ENCODE results near the gene SLC25A24. TPM values are rescaled to one million over a fixed set of nuclear protein-coding genes. Genes with fewer than 3 reads are reported as not detected.
"Not testable (repeated sequence)": the region's sequence is repeated elsewhere in the genome, so short reads cannot be mapped to it uniquely, and the experiment has no call there.

The SLC25A24 gene
- total RNA-seq, 2 donors from 2014 or later: 5.4 to 18.5 TPM

DNA sequence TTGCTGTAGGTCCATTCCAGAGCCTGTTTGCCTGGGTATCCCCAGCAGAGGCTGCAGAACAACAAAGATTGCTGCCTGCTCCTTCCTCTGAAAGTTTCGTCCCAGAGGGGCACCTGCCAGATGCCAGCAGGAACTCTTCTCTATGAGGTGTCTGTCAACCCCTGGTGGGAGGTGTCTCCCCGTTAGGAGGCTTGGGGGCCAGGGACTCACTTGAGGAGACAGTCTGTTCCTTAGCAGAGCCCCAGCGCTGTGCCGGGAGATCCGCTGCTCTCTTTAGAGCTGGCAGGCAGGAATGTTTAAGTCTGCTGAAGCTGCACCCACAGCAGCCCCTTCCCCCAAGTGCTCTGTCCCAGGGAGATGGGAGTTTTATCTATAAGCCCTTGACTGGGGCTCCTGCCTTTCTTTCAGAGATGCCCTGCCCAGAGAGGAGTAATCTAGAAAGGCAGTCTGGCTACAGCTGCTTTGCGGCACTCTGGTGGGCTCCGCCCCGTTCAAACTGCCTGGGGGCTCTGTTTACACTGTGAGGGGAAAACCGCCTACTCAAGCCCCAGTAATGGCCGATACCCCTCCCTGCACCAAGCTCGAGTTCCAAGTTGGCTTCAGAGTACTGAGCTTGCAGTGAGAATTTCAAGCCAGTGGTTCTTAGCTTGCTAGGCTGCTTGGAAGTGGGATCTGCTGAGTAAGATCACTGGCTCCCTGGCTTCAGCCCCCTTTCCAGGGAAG lies 8.7 kb upstream of the SLC25A24 start:
- no peak for ATAC-seq

DNA sequence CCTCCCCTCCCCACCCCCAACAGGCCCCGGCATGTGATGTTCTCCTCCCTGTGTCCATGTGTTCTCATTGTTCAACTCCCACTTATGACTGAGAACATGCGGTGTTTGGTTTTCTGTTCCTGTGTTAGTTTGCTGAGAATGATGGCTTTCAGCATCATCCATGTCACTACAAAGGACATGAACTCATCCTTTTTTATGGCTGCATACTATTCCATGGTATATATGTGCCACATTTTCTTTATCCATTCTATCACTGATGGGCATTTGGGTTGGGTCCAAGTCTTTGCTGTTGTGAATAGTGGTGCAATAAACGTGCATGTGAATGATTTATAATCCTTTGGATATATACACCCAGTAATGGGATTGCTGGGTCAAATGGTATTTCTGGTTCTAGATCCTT lies 3.4 kb upstream of the SLC25A24 start:
- not testable (repeated sequence) for H3K27ac Mint-ChIP-seq; H3K9me3 Mint-ChIP-seq; DNase-seq (ENCODE audit: low spot score in 2 of 2); ATAC-seq
- H3K36me3 Mint-ChIP-seq: peaks cover 0 to 11% of the 10 kb centered on the region in 2 donors

More for the DNA sequence above, 8.7 kb upstream of the SLC25A24 start:
- peaks cover 0 to 6% of the 10 kb centered on the region in 2 donors for H3K9me3 Mint-ChIP-seq
- H3K27ac Mint-ChIP-seq: no peak overlapping the region
- no peak for DNase-seq (ENCODE audit: low spot score in 2 of 2)
- no peaks in the 10 kb centered on the region for H3K36me3 Mint-ChIP-seq

DNA sequence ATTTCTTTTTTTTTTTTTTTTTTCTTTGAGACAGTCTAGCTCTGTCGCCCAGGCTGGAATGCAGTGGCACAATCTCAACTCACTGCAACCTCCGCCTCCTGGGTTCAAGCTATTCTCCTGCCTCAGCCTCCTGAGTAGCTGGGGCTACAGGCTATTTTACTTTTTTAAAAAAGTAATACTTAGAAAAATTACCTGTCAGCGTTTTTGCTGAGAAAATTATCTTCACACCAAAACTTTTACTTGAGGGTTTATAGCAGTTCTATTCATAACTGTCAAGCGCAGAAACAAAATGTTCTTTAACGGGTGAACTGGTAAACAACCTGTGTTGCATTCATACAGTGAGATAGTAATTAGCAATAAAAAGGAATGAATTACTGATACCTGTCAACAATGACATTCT lies 1.5 kb upstream of the SLC25A24 start:
- DNase-seq (ENCODE audit: low spot score in 2 of 2) (no peak), ATAC-seq (no peak)
- Mint-ChIP-seq H3K27ac (no peak overlapping the region), H3K36me3 (peaks cover 0 to 11% of the 10 kb centered on the region in 2 donors), H3K9me3 (peaks cover 0 to 6% of the 10 kb centered on the region in 2 donors)

DNA sequence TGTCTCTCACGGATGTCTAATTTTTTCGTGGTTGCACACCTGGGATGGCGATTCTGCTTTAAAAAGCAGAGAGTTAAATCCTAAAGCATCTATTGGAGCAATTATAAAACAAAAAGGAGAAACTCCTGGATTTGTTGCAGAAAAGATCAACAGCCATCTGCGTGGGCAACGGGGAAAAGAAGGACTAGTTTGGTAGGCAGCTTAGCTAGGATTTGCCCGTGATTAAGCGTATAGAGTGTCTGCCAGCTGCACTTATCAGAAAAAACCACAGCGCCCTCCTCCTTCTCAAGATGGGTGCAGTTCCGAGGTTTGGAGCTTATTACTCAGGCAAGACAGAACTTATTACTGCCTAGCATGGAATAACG lies 526 bp upstream of the SLC25A24 start:
- DNase-seq (ENCODE audit: low spot score in 2 of 2) (peak in 1 of 2 donors; percentile 27), ATAC-seq (peak; percentile 44 to 65)
- Mint-ChIP-seq H3K36me3 (peaks cover 0 to 11% of the 10 kb centered on the region in 2 donors), H3K9me3 (peaks cover 0 to 6% of the 10 kb centered on the region in 2 donors), H3K27ac (peak overlapping the region; percentile 56 to 84)

DNA sequence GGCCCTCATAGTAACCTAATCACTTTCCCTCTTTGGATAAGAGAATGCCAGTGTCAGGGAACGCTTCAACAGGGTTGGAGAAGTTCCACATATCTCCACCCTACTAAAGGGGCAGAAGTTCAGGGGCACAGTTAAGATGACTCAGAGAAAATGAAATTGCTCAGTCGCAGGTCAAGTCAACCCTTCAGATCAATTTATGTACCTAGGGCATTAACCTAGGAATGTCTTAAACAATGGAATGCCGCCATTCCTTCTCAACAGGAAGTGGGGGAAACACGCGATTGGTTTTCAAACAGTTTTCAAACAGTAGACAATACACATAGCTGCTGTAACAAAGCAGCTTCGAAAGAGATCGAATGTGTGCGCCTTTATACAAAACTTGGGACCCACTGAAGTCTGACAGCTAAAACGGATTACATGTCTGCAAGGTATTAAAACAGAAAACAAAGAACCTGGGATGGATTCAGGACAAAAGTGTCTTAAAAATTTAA lies 897 bp downstream of the SLC25A24 start:
- Mint-ChIP-seq H3K9me3 (peaks cover 4 to 9% of the 10 kb centered on the region in 2 donors), H3K36me3 (peaks cover 11 to 17% of the 10 kb centered on the region in 2 donors), H3K27ac (peak overlapping the region in 1 of 2 donors; percentile 84)
- no peak for ATAC-seq
- DNase-seq (ENCODE audit: low spot score in 2 of 2): no peak

DNA sequence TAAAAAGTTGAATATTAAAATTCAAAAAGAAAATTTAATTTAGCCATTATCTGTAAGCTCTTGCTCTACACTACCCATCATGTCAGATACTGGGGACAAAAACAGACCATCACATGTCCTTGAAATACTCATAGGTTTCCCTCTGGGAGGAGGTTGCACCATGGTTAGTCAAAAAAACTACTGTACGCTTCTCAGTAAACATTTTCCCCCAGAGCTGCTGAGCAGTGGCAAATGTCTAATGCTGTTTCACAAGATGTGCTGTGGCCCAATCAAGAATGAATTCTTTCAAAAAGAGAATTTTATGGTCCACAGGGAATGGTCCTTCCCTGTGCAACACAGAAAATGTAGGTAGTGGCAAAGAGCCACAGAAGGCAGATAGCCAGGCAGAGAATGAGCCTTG lies 6.1 kb downstream of the SLC25A24 start:
- ATAC-seq (no peak), DNase-seq (ENCODE audit: low spot score in 2 of 2) (no peak)
- peaks cover 8 to 10% of the 10 kb centered on the region in 2 donors for H3K9me3 Mint-ChIP-seq
- H3K36me3 Mint-ChIP-seq: peaks cover 14 to 20% of the 10 kb centered on the region in 2 donors
- no peak overlapping the region for H3K27ac Mint-ChIP-seq

DNA sequence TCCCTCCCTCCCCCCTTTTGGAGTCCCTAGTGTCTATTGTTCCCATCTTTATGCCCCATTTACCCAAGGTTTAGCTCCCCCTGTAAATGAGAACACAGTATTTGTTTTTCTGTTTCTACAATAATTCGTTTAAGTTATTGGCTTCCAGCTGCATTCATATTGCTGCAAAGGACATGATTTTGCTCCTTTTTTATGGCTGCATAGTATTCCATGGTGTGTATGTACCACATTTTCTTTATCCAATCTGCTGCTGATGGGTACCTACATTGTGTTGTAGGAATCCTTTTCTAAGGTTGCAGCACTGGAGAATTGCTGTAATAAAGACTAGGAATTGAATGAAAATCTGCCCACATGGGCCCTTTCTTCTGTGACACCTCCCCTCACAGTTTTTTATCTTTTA lies 6.8 kb downstream of the SLC25A24 start:
- Mint-ChIP-seq H3K9me3 (peaks cover 8 to 10% of the 10 kb centered on the region in 2 donors), H3K27ac (no peak overlapping the region), H3K36me3 (peaks cover 20 to 21% of the 10 kb centered on the region in 2 donors)
- ATAC-seq: no peak
- DNase-seq (ENCODE audit: low spot score in 2 of 2): no peak

DNA sequence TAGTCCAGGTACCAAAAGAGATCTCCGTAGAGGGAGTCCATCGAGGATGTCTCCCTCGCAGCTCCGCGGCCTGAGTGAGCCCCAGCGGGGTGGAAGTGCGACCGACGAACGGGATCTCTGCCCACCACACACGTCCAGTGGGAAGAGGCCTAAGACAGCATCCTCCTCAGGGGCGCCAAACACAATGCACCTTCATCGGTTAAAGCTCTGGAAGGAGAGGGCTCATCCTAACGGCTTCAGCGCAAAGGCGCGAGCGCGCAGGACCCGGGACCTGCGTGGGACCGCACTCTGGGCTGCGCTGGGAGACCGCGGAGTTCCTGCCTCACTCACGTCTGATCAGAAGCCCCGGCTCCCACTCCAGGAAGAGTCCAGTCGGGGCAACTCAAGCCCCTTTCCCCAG lies 7.6 kb downstream of the SLC25A24 start:
- ATAC-seq (no peak), DNase-seq (ENCODE audit: low spot score in 2 of 2) (no peak)
- H3K9me3 Mint-ChIP-seq: peaks cover 11 to 13% of the 10 kb centered on the region in 2 donors
- peaks cover 26 to 28% of the 10 kb centered on the region in 2 donors for H3K36me3 Mint-ChIP-seq
- H3K27ac Mint-ChIP-seq: no peak overlapping the region

DNA sequence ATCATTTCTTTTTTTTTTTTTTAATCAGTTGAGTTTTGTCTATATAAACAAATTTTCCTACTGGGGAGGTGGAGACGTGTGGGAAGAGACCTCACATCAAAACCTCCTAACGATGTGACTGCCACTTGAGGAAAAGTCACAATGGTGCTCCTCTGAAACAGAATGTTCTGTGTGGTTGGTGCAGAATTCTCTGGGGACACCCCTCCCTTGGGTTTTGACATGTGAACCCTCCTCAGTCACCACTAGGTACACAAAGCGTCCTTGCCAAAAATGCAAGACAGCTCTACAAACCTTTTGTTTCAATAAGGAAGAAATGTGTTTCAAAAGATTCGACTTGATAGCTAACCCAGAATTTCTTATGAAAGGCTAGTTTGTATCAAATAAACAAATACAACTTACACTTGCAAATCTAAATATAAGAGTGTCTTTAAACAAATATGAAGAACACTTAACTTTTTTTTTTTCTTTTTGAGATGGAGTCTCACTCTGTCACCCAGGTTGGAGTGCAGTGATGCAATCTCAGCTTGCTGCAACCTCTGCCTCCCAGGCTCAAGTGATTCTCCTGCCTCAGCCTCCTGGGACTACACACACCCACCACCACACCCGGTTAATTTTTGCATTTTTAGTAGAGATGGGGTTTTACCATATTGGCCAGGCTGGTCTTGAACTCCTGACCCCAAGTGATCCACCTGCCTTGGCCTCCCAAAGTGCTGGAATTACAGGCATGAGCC lies 9.3 kb downstream of the SLC25A24 start:
- DNase-seq (ENCODE audit: low spot score in 2 of 2) (no peak), ATAC-seq (no peak)
- H3K27ac Mint-ChIP-seq: no peak overlapping the region
- peaks cover 11 to 13% of the 10 kb centered on the region in 2 donors for H3K9me3 Mint-ChIP-seq
- peaks cover 28 to 30% of the 10 kb centered on the region in 2 donors for H3K36me3 Mint-ChIP-seq

DNA sequence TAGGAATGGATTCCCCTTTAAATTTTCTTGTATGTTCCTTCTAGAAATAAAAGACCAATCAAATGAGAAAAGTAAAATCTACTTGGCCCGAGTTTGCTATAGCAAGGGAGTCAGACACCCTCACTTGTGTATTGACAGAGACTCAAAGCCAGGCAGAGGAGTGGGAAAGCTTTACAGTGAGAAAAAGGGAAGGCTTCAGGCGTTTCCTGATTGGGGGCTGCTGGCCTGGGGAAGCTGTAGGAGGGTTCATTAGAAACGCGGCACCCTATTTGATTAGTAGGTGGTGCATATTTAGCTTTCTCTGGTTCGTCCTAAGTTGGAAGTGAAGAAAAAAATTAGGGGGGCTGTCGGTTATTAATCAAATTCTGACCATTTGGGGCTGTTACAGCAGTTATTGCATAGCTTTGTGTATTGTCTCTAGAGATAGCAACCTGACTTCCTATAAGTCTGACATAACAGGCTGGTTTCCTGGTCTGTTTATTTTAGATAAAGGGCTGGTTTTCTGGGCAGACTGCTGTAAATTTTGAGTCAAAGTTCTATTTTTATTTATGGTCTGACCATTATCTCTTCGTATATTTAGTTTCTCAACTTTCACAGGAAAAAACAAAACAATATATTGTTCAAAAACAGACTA lies 10.0 kb downstream of the SLC25A24 start:
- DNase-seq (ENCODE audit: low spot score in 2 of 2): no peak
- Mint-ChIP-seq H3K27ac (no peak overlapping the region), H3K36me3 (peaks cover 26 to 28% of the 10 kb centered on the region in 2 donors), H3K9me3 (peaks cover 10 to 11% of the 10 kb centered on the region in 2 donors)
- no peak for ATAC-seq

DNA sequence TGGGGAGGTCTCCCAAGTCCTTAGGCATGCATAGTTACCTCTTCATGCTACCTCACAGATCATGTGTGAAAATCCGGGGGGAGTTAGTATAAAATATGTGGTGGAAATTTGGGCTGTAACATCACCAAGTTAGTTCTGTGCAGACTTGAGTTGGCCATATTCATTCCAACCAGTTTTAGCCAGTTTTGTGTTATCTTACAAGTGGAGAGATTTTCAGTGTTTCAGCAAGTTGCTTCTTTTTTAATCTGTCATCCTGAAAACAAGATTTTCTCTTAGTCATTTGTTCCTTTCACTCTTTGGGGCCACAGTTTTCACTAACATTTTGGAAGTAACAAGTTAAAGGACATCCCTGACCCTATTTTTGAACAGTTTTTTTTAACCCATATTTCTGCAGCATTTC lies 11.3 kb downstream of the SLC25A24 start:
- ATAC-seq (peak; percentile 29 to 84), DNase-seq (ENCODE audit: low spot score in 2 of 2) (no peak)
- Mint-ChIP-seq H3K27ac (no peak overlapping the region), H3K36me3 (peaks cover 27 to 29% of the 10 kb centered on the region in 2 donors), H3K9me3 (peaks cover 7 to 8% of the 10 kb centered on the region in 2 donors)

DNA sequence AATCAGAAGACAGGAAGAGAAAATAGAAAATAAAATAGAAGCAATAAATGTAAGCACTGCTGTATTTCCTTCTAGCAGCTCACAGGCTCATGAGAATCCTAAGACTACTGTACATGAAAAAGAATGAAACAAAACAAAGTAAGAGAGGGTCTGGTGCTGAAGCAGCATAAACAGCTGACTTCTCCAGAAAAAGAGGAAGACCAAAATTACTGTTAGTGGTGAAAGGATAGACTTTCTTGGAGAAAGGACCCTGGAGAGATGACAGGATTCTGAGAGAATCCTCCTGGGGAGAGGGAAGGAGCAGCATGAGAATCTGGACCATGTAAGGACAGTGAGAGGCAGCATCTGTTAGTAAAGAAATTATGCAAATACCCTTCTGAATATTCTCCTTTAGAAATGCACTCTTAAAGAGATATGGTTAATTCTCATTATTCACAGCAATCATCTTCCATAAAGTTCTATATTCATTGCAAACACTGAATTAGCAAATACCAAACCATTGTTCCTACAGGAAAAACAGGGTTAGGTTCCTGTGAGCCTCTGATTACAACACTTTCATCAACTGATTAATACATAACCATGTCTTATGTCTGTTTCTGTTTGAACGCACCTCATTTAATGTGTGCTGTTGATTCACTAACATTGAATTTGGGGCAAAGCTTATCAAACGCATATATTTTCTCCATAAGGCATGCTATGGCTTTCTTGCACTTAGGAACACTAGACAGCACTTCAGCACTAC lies 17.0 kb downstream of the SLC25A24 start:
- DNase-seq (ENCODE audit: low spot score in 2 of 2) (no peak), ATAC-seq (no peak)
- Mint-ChIP-seq H3K9me3 (peaks cover 3 to 4% of the 10 kb centered on the region in 2 donors), H3K27ac (no peak overlapping the region), H3K36me3 (peaks cover 25 to 54% of the 10 kb centered on the region in 2 donors)

DNA sequence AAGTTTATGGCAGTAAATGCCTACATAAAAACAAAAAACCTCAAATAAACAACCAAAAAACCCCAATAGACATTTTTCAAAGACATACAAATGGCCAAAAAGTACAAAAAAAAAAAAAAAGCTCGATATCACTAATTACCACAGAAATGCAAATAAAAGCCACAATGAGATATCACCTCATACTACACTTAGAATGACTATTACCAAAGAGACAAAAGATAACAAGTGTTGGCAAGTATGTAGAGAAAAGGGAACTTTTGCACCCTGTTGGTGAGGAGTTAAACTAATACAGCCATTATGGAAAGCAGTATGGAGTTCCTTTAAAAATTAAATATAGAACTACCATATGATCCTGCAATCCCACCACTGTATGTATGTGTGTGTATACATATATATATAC lies 21.1 kb downstream of the SLC25A24 start:
- no peak for ATAC-seq
- peaks cover 4 to 9% of the 10 kb centered on the region in 2 donors for H3K9me3 Mint-ChIP-seq
- peaks cover 45 to 64% of the 10 kb centered on the region in 2 donors for H3K36me3 Mint-ChIP-seq
- H3K27ac Mint-ChIP-seq: no peak overlapping the region
- DNase-seq (ENCODE audit: low spot score in 2 of 2): no peak

DNA sequence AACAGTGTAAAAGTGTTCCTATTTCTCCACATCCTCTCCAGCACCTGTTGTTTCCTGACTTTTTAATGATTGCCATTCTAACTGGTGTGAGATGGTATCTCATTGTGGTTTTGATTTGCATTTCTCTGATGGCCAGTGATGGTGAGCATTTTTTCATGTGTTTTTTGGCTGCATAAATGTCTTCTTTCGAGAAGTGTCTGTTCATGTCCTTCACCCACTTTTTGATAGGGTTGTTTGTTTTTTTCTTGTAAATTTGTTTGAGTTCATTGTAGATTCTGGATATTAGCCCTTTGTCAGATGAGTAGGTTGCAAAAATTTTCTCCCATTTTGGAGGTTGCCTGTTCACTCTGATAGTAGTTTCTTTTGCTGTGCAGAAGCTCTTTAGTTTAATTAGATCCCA lies 37.7 kb downstream of the SLC25A24 start:
- ATAC-seq; DNase-seq (ENCODE audit: low spot score in 2 of 2); H3K27ac Mint-ChIP-seq; H3K9me3 Mint-ChIP-seq: not testable (repeated sequence)
- H3K36me3 Mint-ChIP-seq: peaks cover 0 to 14% of the 10 kb centered on the region in 2 donors

DNA sequence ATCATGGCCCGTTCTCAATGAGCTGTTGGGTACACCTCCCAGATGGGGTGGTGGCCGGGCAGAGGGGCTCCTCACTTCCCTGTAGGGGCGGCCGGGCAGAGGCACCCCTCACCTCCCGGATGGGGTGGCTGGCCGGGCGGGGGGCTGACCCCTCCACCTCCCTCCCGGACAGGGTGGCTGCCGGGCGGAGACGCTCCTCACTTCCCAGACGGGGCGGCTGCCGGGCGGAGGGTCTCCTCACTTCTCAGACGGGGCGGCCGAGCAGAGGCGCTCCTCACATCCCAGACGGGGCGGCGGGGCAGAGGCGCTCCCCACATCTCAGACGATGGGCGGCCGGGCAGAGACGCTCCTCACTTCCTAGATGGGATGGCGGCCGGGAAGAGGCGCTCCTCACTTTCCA lies 40.2 kb downstream of the SLC25A24 start:
- H3K9me3 Mint-ChIP-seq; H3K27ac Mint-ChIP-seq; H3K36me3 Mint-ChIP-seq; DNase-seq (ENCODE audit: low spot score in 2 of 2); ATAC-seq: not testable (repeated sequence)

DNA sequence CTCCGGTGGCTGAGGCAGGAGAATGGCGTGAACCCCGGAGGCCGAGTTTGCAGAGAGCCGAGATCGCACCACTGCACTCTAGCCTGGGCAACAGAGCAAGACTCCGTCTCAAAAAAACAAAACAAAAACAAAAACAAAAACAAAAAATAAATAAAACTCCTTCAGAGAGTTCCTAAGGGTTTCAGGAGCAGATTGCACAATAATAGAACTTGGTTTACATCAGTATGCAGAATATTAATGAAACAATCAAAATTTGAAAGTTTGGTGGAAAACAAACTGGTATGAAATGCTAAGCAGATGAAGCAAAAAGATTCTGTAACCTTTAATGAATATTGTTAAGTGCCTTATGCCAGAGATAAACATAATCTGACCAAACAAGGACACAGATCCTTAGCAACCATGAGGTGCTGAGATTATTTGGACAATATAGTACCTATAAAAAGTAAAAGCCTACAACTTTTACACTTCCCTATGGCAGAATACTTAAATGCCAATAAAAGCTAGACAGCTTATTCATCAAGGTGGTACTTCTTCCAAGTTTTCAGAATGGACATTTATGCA lies 41.2 kb downstream of the SLC25A24 start:
- Mint-ChIP-seq H3K27ac (no peak overlapping the region), H3K36me3 (peaks cover 0 to 6% of the 10 kb centered on the region in 2 donors), H3K9me3 (no peaks in the 10 kb centered on the region)
- ATAC-seq (no peak), DNase-seq (ENCODE audit: low spot score in 2 of 2) (no peak)
